Panc1 (cell line): Measurements from ENCODE around the gene FOXI2. TPM values are rescaled to one million over a fixed set of nuclear protein-coding genes. Genes with fewer than 3 reads are reported as not detected.

Experiments used
- ATAC-seq: fragments of 200-7000 bp; cut with Tn5 transposase; 2 replicates; pipeline ENCODE4 v1.9.1; 2020; ENCODE audit warnings: mild to moderate bottlenecking, moderate library complexity
- BruUV-seq: library from RNA; stranded (reverse); fragments of 400-500 nt; replicated peaks from 2 replicates; lab custom pipeline; 2021; lab: Mats Ljungman, UMichigan
- CTCF ChIA-PET: fragments of 300-600 bp; sonication (Branson Sonifier 250); formaldehyde crosslinking; loops from one replicate; lab custom pipeline; 2022; ENCODE audit warnings: antibody characterized with exemption; lab: Charles Lee
- POLR2A ChIA-PET: fragments of 300-600 bp; sonication (Branson Sonifier 250); formaldehyde crosslinking; loops from one replicate; lab custom pipeline; 2022; ENCODE audit warnings: antibody characterized with exemption; lab: Charles Lee
- DNase-seq: peaks from one replicate; pipeline ENCODE4 v3.0.0-alpha.2; 2010; ENCODE audit warnings: low read depth, low spot score
- H3K27ac ChIP-seq: 2 replicates; pipeline ENCODE4 v1.5.1; 2011; ENCODE audit warnings: mild to moderate bottlenecking, low read length, inconsistent platforms
- H3K27me3 ChIP-seq: fragments of 200-500 bp; sonication (Bioruptor generic); 2 replicates; pipeline ENCODE4 v1.6.0; 2014; ENCODE audit warnings: low read length, inconsistent platforms; ENCODE audit not compliant: control insufficient read depth, insufficient read depth
- H3K36me3 ChIP-seq: fragments of 200-500 bp; sonication (Bioruptor generic); 2 replicates; pipeline ENCODE4 v1.5.1; 2014; ENCODE audit warnings: inconsistent platforms, mild to moderate bottlenecking, low read length, moderate library complexity; ENCODE audit not compliant: control insufficient read depth, insufficient read depth
- H3K4me1 ChIP-seq: 2 replicates; pipeline ENCODE4 v1.5.1; 2011; ENCODE audit warnings: inconsistent platforms, mild to moderate bottlenecking, low read length, moderate library complexity; ENCODE audit not compliant: control insufficient read depth, insufficient read depth
- H3K4me3 ChIP-seq, 2 experiments: 2 replicates each; pipeline ENCODE4 v1.5.1; 2011 to 2012; ENCODE audit warnings: low read depth in 2 of 2, low read length in 2 of 2, mild to moderate bottlenecking in 2 of 2, inconsistent platforms in 1 of 2, moderate library complexity in 1 of 2
- H3K9me3 ChIP-seq: fragments of 200-500 bp; sonication (Bioruptor generic); 2 replicates; pipeline ENCODE4 v1.5.1; 2014; ENCODE audit warnings: low read depth, mild to moderate bottlenecking, inconsistent platforms, low read length, moderate library complexity; ENCODE audit not compliant: control insufficient read depth, insufficient read depth
- CTCF ChIP-seq: fragments of 450-650 bp; IDR thresholded peaks from 2 replicates; pipeline ENCODE4 v1.5.1; 2017; ENCODE audit warnings: mild to moderate bottlenecking
- POLR2AphosphoS5 ChIP-seq: IDR thresholded peaks from 2 replicates; pipeline ENCODE4 v1.6.1; 2012; ENCODE audit warnings: mild to moderate bottlenecking, low read depth, low read length, moderate library complexity
- REST ChIP-seq, 2 experiments: IDR thresholded peaks; 2 replicates each; pipeline ENCODE4 v1.6.1; 2011 to 2012; ENCODE audit warnings: low read depth in 2 of 2, control low read depth in 1 of 2, low read length in 1 of 2, mild to moderate bottlenecking in 1 of 2, moderate library complexity in 1 of 2; ENCODE audit not compliant: insufficient read depth in 1 of 2
- SIN3A ChIP-seq: IDR thresholded peaks from 2 replicates; pipeline ENCODE4 v1.6.1; 2012; ENCODE audit warnings: low read depth, mild to moderate bottlenecking, low read length, moderate library complexity, borderline replicate concordance; ENCODE audit not compliant: insufficient read depth
- TCF7L2 ChIP-seq: IDR thresholded peaks from 2 replicates; pipeline ENCODE4 v1.6.1; 2011; ENCODE audit warnings: mild to moderate bottlenecking, low read depth, low read length, inconsistent platforms
- in situ Hi-C: cut with HindIII; loops from 2 replicates; pipeline ENCODE4 v1.10.0; 2016; ENCODE audit warnings: low sequenced_read_pairs, low pct_unique_long_range_greater_than_20kb
- intact Hi-C: fragments of 100-400 bp; cut with micrococcal nuclease; formaldehyde crosslinking; loops from one replicate; pipeline ENCODE4 v1.10.0; 2022; ENCODE audit not compliant: unreplicated experiment
- total RNA-seq: library from RNA; stranded (reverse); gene quantifications from one replicate; pipeline ENCODE4 v1.2.1, GENCODE V29; 2021; ENCODE audit not compliant: unreplicated experiment

FOXI2 gene
- total RNA-seq, 1 experiment from 2014 or later: not detected

GRCh38 chr10:127734753-127735152, 2.2 kb upstream of the FOXI2 start:
- POLR2A ChIA-PET: no interaction called here
- CTCF ChIA-PET: interaction anchor here (0.5 kb wide), 1 partner anchor 102 kb away, joined by 4 read pairs; no protein-coding TSS in a partner anchor
- Histone ChIP-seq H3K4me1 (no peaks in the 10 kb centered on the region), H3K36me3 (no peaks in the 10 kb centered on the region), H3K4me3 (no peak overlapping the region), H3K27me3 (peaks cover 6% of the 10 kb centered on the region; the same call in 1 of the 2 replicates), H3K9me3 (no peaks in the 10 kb centered on the region), H3K27ac (no peak overlapping the region)
- in situ Hi-C loops (no loop called here), intact Hi-C loops (no loop called here)
- no TSS peak for BruUV-seq
- TF ChIP-seq POLR2AphosphoS5 (no peak), CTCF (no peak), REST (IDR thresholded peaks at IDR 0.05; ENCODE audit: insufficient read depth in 1 of 2, low read depth in 2 of 2, low read length in 1 of 2) (no peak), TCF7L2 (no peak), SIN3A (no peak)
- no peak for DNase-seq
- ATAC-seq: no peak

DNA sequence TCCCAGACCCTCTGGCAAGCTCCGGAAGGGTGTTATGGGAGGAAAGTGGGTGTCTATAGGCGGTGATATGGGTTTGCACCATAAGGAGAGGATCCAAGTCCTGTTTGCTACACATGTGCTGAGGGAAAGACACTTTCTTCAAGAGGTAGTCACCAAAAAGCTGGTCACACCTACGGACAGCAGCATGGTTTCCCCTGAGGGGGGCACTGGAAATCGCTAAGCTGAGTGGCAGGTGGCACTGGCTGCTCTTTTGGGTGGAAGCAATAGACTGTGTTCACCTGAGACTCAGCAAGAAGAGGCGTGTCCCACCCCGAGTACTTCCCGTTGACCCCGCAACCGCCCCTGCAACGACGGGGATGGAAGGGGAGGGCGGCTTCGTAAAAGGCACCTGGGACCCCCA, 1.8 kb upstream of the FOXI2 start:
- Histone ChIP-seq H3K4me1 (no peaks in the 10 kb centered on the region), H3K27me3 (peaks cover 6% of the 10 kb centered on the region; the same call in 1 of the 2 replicates), H3K27ac (no peak overlapping the region), H3K36me3 (no peaks in the 10 kb centered on the region), H3K9me3 (no peaks in the 10 kb centered on the region), H3K4me3 (no peak overlapping the region)
- no peak for ATAC-seq
- in situ Hi-C loops (no loop called here), intact Hi-C loops (no loop called here)
- BruUV-seq: no TSS peak
- DNase-seq: no peak
- ChIA-PET POLR2A (no interaction called here), CTCF (no interaction called here)
- TF ChIP-seq CTCF (no peak), POLR2AphosphoS5 (no peak), SIN3A (no peak), TCF7L2 (no peak), REST (IDR thresholded peaks at IDR 0.05; ENCODE audit: insufficient read depth in 1 of 2, low read depth in 2 of 2, low read length in 1 of 2) (no peak)
